ENCODE measurements around the gene TYW1. TPM values are rescaled to one million over a fixed set of nuclear protein-coding genes. Genes with fewer than 3 reads are reported as not detected.
"Not testable (repeated sequence)": the region's sequence is repeated elsewhere in the genome, so short reads cannot be mapped to it uniquely, and the experiment has no call there.

The TYW1 gene
- total and polyA plus RNA-seq, 2 of the 4 experiments (the other 2 are of a cell fraction): 10.7 to 23.7 TPM

GRCh38 chr7:67111342-67111741 is 114.7 kb downstream of the TYW1 start:
- H2BK120ac ChIP-seq (ENCODE audit: low read depth, low read length); H3K9me1 ChIP-seq (ENCODE audit: insufficient read depth, low read length); DNase-seq; H4K20me1 ChIP-seq (ENCODE audit: insufficient read depth, low read length); H3K9me3 ChIP-seq (ENCODE audit: control insufficient read depth, insufficient read depth, low read length); H3K4me1 ChIP-seq (ENCODE audit: control insufficient read depth, insufficient read depth, low read length); H3K79me1 ChIP-seq (ENCODE audit: low read depth in 1 of 2, low read length in 2 of 2); CTCF ChIA-PET; H2BK5ac ChIP-seq (ENCODE audit: low read depth, low read length, poor library complexity, severe bottlenecking); H2BK20ac ChIP-seq (ENCODE audit: low read depth, low read length); H4K91ac ChIP-seq (ENCODE audit: insufficient read depth, low read depth, low read length); H3K18ac ChIP-seq (ENCODE audit: low read depth, low read length); H2BK15ac ChIP-seq (ENCODE audit: low read depth, low read length); H3K4ac ChIP-seq (ENCODE audit: low read depth, low read length); H3K4me3 ChIP-seq (ENCODE audit: insufficient read depth, low read depth, low read length); POLR2A ChIA-PET (ENCODE audit: unreplicated experiment); H3K27ac ChIP-seq (ENCODE audit: insufficient read depth, low read length); H4K5ac ChIP-seq (ENCODE audit: low read depth, low read length); intact Hi-C loops (cut with micrococcal nuclease); H3K14ac ChIP-seq (replicated peaks; ENCODE audit: low read depth, low read length); in situ Hi-C loops (cut with MboI; ENCODE audit: low sequenced_read_pairs); H2AK5ac ChIP-seq (ENCODE audit: low read depth, low read length); H2AFZ ChIP-seq (replicated peaks; ENCODE audit: low read length, poor library complexity); ATAC-seq (ENCODE audit: low read depth); H3K4me2 ChIP-seq (ENCODE audit: low read depth, low read length); H4K8ac ChIP-seq (ENCODE audit: low read depth in 2 of 2, low read length in 2 of 2); H2AK9ac ChIP-seq (replicated peaks; ENCODE audit: low read depth, low read length, poor library complexity); H3K27me3 ChIP-seq (ENCODE audit: control insufficient read depth, insufficient read depth, low read length); H3K9ac ChIP-seq (ENCODE audit: low read depth, low read length); H3K23ac ChIP-seq (ENCODE audit: low read depth, low read length); H3K56ac ChIP-seq (ENCODE audit: extremely low read depth, insufficient read depth, low read length); H3K36me3 ChIP-seq (ENCODE audit: control insufficient read depth, insufficient read depth, low read length); dilution Hi-C loops (cut with HindIII; ENCODE audit: low sequenced_read_pairs, unreplicated experiment); BruUV-seq (replicated peaks): not testable (repeated sequence)
- peak; percentile 92 for TF ChIP-seq MAFK (IDR thresholded peaks at IDR 0.05; ENCODE audit: low read depth, low read length)
- WGBS, 2 experiments (ENCODE audit: extremely low coverage in 2 of 2, insufficient read length in 1 of 2): no CpG with 5 or more reads among the region's 2 CpGs

DNA sequence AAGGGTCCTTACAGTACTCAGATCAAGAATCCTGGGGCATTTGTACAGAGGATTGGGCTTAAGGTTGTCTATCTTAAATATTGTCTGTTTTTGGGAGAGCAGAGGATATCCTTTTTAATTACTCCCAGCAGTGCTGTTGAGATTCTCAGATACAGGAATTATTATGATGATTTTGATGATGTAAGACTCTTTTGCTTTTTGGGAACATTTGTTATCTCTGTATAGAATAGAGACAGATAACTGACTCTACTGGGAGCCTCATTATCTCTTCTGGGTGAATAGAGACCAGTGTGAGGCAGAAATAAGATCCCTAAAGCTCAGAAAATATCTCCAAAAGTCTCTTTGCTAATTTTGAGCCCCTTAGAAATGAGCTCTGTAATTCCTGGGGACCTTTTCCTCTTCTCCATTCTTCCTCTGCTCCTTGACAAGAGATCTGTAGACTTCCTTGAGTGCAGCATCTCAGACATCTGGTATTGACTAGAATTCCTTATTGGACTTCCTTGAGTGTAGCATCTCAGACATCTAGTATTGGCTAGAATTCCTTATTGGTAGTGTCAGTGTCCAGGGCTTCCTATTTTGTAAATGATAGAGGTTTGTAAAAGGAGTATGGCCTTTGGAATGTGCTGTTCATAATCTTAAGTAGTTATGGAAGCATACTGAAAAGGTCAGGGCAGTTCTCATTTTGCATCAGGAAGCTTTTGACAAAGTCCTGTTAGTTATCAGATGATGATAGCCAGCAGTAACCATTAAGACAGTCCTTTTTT is 118.0 kb downstream of the TYW1 start:
- H2BK15ac ChIP-seq (ENCODE audit: low read depth, low read length); H4K8ac ChIP-seq (ENCODE audit: low read depth in 2 of 2, low read length in 2 of 2); H4K5ac ChIP-seq (ENCODE audit: low read depth, low read length); H3K23ac ChIP-seq (ENCODE audit: low read depth, low read length); H3K4me2 ChIP-seq (ENCODE audit: low read depth, low read length); H2AK5ac ChIP-seq (ENCODE audit: low read depth, low read length); H4K91ac ChIP-seq (ENCODE audit: insufficient read depth, low read depth, low read length); H3K56ac ChIP-seq (ENCODE audit: extremely low read depth, insufficient read depth, low read length); H3K27ac ChIP-seq (ENCODE audit: insufficient read depth, low read length); H3K14ac ChIP-seq (replicated peaks; ENCODE audit: low read depth, low read length); H3K4me1 ChIP-seq (ENCODE audit: control insufficient read depth, insufficient read depth, low read length); dilution Hi-C loops (cut with HindIII; ENCODE audit: low sequenced_read_pairs, unreplicated experiment); H2BK20ac ChIP-seq (ENCODE audit: low read depth, low read length); H3K4me3 ChIP-seq (ENCODE audit: insufficient read depth, low read depth, low read length); BruUV-seq (replicated peaks); H3K27me3 ChIP-seq (ENCODE audit: control insufficient read depth, insufficient read depth, low read length); CTCF ChIA-PET; H2AFZ ChIP-seq (replicated peaks; ENCODE audit: low read length, poor library complexity); H2BK120ac ChIP-seq (ENCODE audit: low read depth, low read length); H3K79me1 ChIP-seq (ENCODE audit: low read depth in 1 of 2, low read length in 2 of 2); intact Hi-C loops (cut with micrococcal nuclease); H3K9me3 ChIP-seq (ENCODE audit: control insufficient read depth, insufficient read depth, low read length); H3K4ac ChIP-seq (ENCODE audit: low read depth, low read length); H2BK5ac ChIP-seq (ENCODE audit: low read depth, low read length, poor library complexity, severe bottlenecking); H3K18ac ChIP-seq (ENCODE audit: low read depth, low read length); in situ Hi-C loops (cut with MboI; ENCODE audit: low sequenced_read_pairs); H4K20me1 ChIP-seq (ENCODE audit: insufficient read depth, low read length); H2AK9ac ChIP-seq (replicated peaks; ENCODE audit: low read depth, low read length, poor library complexity); POLR2A ChIA-PET (ENCODE audit: unreplicated experiment); H3K9ac ChIP-seq (ENCODE audit: low read depth, low read length); H3K9me1 ChIP-seq (ENCODE audit: insufficient read depth, low read length); H3K36me3 ChIP-seq (ENCODE audit: control insufficient read depth, insufficient read depth, low read length): not testable (repeated sequence)
- ATAC-seq (ENCODE audit: low read depth) (peak; percentile 96), DNase-seq (peak; percentile 47)
